Stimulated activated CD4-positive, alpha-beta T cell treated with anti-CD3 and anti-CD28 coated beads, Interleukin-2, amount 100 ng/mL, for 4 hours (primary cell): ENCODE results near the gene PDCD7.
A peak's percentile ranks its signal among the peaks of the same experiment; 100 is the strongest.
"Not testable (repeated sequence)": the region's sequence is repeated elsewhere in the genome, so short reads cannot be mapped to it uniquely, and the experiment has no call there.

Source experiments
- DNase-seq: peaks from one replicate; pipeline ENCODE4 v3.0.0-alpha.2; 2020; ENCODE audit warnings: low read depth

Gene PDCD7

DNA sequence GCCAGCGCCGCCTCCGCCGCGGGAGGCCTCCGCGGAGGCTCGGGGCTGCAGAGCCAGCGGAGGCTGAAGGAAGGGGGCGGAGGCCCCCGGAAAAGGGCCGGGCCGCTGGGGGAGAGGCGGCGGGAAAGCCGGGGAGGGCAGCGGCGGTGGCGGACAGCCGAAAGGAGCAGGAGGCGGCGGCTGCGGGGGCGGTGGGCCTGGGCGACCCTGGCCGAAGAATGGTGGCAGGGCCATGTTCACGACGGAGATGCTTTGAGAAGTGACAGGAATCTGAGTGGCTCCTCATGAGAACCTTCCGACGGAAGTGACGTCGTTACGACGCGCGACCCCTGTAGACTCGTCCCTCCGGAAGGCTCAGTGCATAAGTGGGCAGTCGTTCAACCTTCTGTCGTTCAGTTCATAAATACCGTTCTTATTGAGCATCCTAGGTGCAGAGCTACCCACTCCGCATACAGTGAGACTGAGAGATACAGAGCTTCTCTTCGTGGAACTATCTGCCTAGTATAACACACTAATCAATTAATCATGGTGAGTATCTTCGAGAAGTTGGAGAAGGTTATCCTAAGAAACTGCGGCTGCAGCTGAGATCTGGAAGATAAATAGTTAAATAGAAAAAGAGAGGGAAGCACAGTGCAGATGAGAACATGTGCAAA lies at the start of gene PDCD7:
Gene PDCD7, minus strand, starts transcription at position 261 of the 653 bp plus-strand sequence. Its CDS starts 27 bp downstream, at position 234.
- DNase-seq, result peak; percentile 73

DNA sequence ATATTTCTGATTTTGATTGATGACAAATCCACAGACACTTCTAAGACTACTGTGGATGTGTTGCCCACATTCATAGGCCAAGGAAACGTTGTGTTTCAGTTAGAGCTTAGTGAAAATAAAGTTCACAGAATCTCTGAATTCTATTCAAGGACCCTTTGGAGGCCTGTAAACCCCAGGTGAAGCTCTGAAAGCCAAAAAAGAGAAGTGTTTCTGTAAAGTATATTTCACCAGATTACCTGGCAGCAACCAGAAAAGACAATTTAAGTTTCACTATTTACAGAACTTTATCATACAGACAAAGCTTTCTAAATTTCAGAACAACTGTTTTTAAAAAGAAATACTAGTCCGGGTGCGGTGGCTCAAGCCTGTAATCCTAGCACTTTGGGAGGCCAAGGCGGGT lies 48.9 kb upstream of the PDCD7 start:
- no peak for DNase-seq

DNA sequence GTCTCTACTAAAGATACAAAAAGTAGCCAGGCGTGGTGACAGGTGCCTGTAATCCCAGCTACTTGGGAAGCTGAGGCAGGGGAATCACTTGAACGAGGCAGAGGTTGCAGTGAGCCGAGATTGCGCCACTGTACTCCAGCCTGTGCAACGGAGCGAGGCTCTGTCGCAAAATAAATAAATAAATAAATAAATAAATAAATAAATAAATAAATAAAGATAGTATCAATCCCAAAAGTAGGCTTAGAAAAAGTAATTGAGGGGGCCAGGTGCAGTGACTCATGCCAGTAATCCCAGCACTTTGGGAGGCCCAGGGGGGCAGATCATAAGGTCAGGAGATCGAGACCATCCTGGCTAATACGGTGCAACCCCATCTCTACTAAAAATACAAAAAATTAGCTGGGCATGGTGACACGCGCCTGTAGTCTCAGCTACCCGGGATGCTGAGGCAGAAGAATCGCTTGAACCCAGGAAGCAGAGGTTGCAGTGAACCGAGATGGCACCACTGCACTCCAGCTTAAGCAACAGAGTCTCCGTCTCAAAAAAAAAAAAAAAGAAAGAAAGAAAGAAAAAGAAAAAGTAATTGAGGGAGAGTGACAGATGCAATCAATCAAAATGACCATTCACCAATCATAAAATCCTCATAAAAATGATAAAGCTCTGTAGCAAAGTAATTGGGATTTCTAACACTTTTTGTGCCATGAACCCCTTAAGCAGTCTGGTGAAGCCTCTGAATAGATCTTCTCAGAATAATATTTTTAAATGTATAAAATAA lies 48.2 kb upstream of the PDCD7 start:
- DNase-seq, result not testable (repeated sequence)

- no peak for DNase-seq
These were observed 46.6 kb upstream of the PDCD7 start for GRCh38 chr15:65180167-65180566.

- DNase-seq, result no peak
These were observed 44.3 kb upstream of the PDCD7 start for GRCh38 chr15:65177901-65178300.

DNA sequence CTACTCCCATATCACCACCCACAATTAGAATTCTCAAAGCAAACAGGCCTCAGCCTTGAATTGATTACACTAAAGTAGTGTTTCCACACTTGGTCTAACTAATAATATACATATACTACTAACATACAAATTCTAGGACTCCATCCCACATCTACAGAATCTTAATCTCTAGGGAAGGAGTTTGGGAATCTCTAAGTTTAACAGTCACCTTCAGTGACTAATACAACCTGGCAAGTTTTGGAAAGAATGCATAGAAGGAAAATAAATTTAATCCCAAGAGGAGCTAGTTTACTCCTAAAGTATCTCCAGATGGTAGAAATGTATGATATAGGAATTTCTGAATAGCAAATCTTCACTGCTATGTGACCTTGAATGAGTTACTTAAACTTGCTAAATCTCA lies 42.4 kb upstream of the PDCD7 start:
- no peak for DNase-seq

- DNase-seq, result no peak
These were observed 41.9 kb upstream of the PDCD7 start for GRCh38 chr15:65175511-65175910.

- DNase-seq, result no peak
These were observed 40.9 kb upstream of the PDCD7 start for GRCh38 chr15:65174509-65174908.

GRCh38 chr15:65172531-65172930 lies 38.9 kb upstream of the PDCD7 start:
- DNase-seq, result no peak

- DNase-seq, result no peak
These were observed 37.8 kb upstream of the PDCD7 start for GRCh38 chr15:65171428-65171827.

DNA sequence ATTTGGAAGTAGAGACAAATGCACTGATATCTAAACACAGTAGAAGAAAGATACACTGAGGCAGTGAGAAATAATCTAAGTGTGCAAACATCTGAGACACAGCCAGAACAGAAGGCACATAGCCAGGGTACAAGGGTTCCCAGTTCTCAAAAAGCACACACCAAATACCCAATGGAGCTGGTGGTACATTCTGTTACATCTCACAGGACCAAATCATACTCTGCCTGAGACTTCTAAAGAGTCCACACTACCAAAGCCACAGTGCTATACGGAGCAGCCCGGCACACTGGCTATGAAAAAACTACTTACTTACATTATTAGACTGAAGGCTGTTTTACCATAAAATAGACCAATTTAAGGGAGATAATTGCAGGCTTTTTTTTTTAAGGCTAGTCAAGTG lies 32.3 kb upstream of the PDCD7 start:
- no peak for DNase-seq

DNA sequence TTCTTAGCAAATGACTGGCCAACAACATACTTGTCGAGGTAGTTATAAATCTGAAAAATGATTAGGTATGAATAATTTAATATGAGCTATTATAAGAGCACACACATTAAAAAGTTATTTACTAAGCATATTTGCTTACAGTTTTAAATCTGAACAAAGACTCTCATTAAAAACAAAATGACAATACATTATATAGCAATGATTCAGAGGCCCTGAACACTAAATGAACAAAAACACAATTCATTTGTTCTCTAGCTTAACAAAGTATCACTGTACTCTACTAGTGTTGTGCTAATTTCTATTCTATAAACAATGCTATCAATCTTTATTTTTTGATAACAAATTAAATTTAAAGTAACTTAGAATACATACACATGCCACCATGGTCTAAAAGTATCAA lies 30.5 kb upstream of the PDCD7 start:
- DNase-seq, result no peak

GRCh38 chr15:65163041-65163440 lies 29.4 kb upstream of the PDCD7 start:
- no peak for DNase-seq

DNA sequence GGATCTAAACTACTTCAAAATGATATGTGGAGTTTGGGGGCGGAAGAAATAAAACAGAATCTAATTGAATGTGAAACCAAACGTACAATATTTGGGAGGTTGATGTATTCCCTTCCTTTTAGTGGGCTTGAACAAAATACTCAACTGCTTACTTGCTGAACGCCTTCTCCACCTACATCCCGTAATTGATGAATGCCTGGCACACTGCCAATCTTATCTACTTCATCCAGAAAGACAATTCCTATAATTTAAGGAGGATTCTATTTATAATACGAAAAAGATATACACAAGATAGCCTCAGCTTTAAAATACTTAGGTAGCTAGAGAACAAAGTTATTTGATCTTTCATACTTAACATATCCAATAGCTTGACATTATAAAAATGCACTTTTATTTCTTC lies 23.1 kb upstream of the PDCD7 start:
- DNase-seq, result no peak

GRCh38 chr15:65154720-65155119 lies 21.1 kb upstream of the PDCD7 start:
- no peak for DNase-seq

DNA sequence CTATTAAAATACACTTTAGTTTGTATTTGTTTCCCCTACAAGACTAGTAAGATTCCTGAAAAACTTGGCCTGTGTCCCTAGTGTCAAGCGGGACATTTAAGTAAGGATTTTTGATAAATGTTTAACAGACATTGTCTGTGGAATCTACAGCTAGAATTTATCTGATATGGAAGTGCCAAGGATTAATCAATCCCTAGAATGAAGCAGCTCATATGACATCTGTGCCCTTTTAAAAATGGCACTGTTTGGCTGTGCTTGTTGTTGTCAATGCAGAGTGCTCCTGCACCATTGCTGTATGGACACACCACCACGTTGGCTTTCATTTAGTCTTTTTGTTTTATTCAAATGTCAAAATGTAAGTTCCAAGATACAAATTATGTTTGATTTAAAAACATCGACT lies 14.3 kb upstream of the PDCD7 start:
- DNase-seq, result no peak

DNA sequence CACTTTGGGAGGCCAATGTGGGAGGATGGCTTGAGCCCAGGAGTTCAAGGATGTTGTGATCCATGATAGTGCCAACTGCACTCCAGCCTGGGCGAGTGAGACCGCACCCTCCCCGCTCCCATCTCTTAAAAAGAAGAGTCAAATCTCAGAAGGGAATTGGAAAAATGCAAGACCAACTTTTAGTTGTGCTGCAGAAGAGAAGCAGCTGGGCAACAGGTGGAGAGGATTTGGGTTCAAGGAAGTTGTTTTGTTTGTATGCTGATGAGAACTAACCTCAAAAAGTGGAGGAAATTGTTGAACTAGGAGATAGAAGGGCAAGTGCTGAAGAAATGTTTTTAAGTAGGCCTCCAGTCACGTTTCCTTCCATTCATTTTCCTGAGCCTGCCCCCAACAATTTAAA lies 12.8 kb upstream of the PDCD7 start:
- no peak for DNase-seq

- not testable (repeated sequence) for DNase-seq
These were observed 5.0 kb upstream of the PDCD7 start for GRCh38 chr15:65138631-65139030.

DNA sequence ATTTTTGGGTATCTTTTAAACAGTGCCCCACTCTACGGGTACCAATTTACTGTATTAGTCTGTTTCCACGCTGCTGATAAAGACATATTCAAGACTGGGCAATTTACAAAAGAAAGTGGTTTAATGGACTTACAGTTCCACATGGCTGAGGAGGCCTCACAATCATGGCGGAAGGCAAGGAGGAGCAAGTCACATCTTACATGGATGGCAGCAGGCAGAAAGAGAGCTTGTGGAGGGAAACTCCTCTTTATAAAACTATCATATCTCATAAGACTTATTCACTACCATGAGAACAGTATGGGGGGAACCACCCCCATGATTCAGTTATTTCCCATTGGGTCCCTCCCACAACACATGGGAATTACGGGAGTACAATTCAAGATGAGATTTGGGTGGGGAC lies 4.3 kb upstream of the PDCD7 start:
- not testable (repeated sequence) for DNase-seq

GRCh38 chr15:65137089-65137488 lies 3.5 kb upstream of the PDCD7 start:
- DNase-seq, result not testable (repeated sequence)

DNA sequence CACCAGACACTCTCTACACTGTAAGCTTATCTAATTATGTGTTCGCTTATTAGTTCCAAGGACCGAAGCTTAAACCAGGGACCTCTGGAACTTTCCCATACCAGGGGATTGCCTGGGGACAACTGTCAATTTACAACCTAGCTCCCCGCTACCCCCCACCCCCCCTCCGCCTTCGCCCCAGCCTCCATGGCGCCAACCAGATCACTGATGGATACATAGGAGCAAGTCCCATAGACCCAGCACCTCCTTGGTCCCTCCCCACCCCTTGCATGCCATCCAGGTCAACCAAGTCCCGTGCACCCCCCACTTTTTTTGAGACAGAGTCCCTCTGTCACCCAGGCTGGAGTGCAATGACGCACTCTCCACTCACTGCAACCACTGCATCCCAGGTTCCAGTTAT lies 930 bp upstream of the PDCD7 start:
- DNase-seq, result no peak

DNA sequence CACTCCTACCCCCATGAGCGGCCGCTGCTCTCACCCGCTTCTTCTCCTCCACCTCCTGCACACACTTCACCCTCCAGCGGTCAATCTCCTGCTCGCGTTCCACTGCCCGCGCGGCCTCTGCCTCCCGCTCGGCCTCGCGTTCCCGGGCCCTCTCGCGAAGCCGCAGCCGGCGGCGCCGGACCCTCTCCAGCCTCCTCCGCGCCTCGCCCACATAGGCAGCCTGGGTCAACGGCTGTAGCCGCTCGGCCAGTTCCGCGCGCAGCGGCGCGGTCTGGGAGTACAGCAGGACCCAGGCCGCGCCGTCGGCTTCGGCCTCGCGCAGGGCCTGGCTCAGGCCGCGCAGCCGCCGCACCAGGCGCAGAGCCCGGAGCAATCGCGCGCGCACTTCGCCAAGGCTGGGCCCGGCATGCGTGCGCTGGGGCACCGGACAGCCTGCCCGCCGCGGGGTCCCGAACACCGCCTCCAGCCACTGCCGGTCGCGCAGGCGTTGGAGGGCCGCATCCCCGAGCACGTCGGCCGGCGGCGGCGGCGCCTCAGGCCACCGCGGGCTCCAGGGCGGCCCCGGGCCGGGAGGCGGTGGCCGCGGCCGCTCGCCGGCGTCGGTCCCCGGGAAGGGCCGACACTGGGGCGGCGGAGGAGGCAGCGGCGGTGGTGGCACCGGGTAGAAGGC lies 595 bp downstream of the PDCD7 start:
- DNase-seq, result no peak

DNA sequence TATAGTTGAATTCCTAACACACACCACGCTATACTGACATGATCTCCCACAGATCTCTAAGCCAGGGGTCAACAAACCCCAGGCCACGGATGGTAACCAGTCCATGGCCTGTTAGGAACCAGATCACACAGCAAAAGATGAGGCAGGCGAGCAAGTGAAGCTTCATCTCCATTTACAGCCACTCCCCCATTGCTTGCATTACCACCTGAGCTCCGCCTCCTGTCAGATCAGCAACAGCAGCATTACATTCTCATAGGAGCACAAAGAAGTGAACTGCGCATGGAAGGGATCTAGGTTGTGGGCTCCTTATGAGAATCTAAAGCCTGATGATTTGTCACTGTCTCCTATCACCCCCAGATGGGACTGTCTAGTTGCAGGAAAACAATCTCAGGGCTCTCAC lies 2.7 kb downstream of the PDCD7 start:
- no peak for DNase-seq
